GM18951 (cell line): ENCODE results near the gene TOR1B.

Experiments used
- POLR2A ChIP-seq: IDR thresholded peaks from 4 replicates; pipeline ENCODE4 v1.6.1; 2011; ENCODE audit warnings: mild to moderate bottlenecking; ENCODE audit not compliant: insufficient read length, insufficient read depth; ENCODE audit errors: extremely low read depth
- in situ Hi-C: fragments of 300-500 bp; cut with MboI; formaldehyde crosslinking; loops from one replicate; pipeline ENCODE4 v1.12.0; 2022; ENCODE audit warnings: low sequenced_read_pairs, mixed read lengths, inconsistent platforms; ENCODE audit not compliant: unreplicated experiment

The TOR1B gene

GRCh38 chr9:129765764-129766317 lies 37.1 kb upstream of the TOR1B start:
- in situ Hi-C loops: no loop called here

GRCh38 chr9:129768486-129768885 lies 34.5 kb upstream of the TOR1B start:
- TF ChIP-seq POLR2A: no peak
- in situ Hi-C loops: no loop called here

More at GRCh38 chr9:129765764-129766317, 37.1 kb upstream of the TOR1B start:
- no peak for TF ChIP-seq POLR2A

GRCh38 chr9:129769669-129770068 lies 33.3 kb upstream of the TOR1B start:
- no peak for TF ChIP-seq POLR2A
- in situ Hi-C loops: no loop called here

- TF ChIP-seq POLR2A: no peak
- in situ Hi-C loops: no loop called here
These were observed 32.2 kb upstream of the TOR1B start for GRCh38 chr9:129770741-129771140.

GRCh38 chr9:129773262-129774048 lies 29.5 kb upstream of the TOR1B start:
- no peak for TF ChIP-seq POLR2A
- in situ Hi-C loops: no loop called here

- in situ Hi-C loops: loop anchor here (25.0 kb wide), 1 partner anchor 638 kb away; no protein-coding TSS in a partner anchor
These were observed 28.1 kb upstream of the TOR1B start for GRCh38 chr9:129774791-129775447.

GRCh38 chr9:129775448-129775798 lies 27.6 kb upstream of the TOR1B start:
- in situ Hi-C loops: loop anchor here (25.0 kb wide), 1 partner anchor 638 kb away; no protein-coding TSS in a partner anchor
- no peak for TF ChIP-seq POLR2A

More at GRCh38 chr9:129774791-129775447, 28.1 kb upstream of the TOR1B start:
- TF ChIP-seq POLR2A: no peak

GRCh38 chr9:129776096-129776495 lies 26.9 kb upstream of the TOR1B start:
- in situ Hi-C loops: loop anchor here (25.0 kb wide), 1 partner anchor 639 kb away; no protein-coding TSS in a partner anchor

- in situ Hi-C loops: loop anchor here (25.0 kb wide), 1 partner anchor 639 kb away; no protein-coding TSS in a partner anchor
- no peak for TF ChIP-seq POLR2A
These were observed 26.4 kb upstream of the TOR1B start for GRCh38 chr9:129776566-129776937.

GRCh38 chr9:129776938-129777768 lies 25.8 kb upstream of the TOR1B start:
- in situ Hi-C loops: loop anchor here (25.0 kb wide), 1 partner anchor 640 kb away; no protein-coding TSS in a partner anchor

GRCh38 chr9:129777769-129778130 lies 25.2 kb upstream of the TOR1B start:
- in situ Hi-C loops: loop anchor here (25.0 kb wide), 1 partner anchor 640 kb away; no protein-coding TSS in a partner anchor
- no peak for TF ChIP-seq POLR2A

More at GRCh38 chr9:129776938-129777768, 25.8 kb upstream of the TOR1B start:
- no peak for TF ChIP-seq POLR2A

- in situ Hi-C loops: loop anchor here (25.0 kb wide), 1 partner anchor 641 kb away; no protein-coding TSS in a partner anchor
- TF ChIP-seq POLR2A: no peak
These were observed 24.5 kb upstream of the TOR1B start for GRCh38 chr9:129778469-129778868.
